Measurements from ENCODE around the gene CLIP4. TPM values are rescaled to one million over a fixed set of nuclear protein-coding genes. Genes with fewer than 3 reads are reported as not detected.

The CLIP4 gene
- total RNA-seq, 2 experiments from 2014 or later: not detected

DNA sequence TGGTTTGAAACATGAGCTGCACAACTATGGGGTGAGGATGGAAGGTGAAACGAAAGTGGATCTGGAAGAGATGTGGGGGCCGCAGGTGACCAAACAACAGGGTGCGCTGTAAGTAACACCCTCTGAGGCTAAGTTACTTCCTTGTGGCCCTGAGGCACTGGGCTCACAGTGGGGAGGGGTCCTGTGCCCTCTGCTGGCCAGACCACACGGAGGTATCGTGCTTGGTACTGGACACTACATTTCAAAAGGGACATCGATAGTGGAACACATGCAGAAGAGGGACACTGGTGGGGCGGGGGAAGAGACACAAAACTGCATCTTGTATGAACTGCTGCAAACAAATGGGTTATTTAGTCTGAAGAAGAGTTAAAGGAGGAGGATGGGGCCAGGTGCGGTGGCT lies 110.6 kb downstream of the CLIP4 start:
- Histone ChIP-seq H3K4me3 (ENCODE audit: low read depth, low read length, poor library complexity, severe bottlenecking) (no peak overlapping the region), H3K9me3 (ENCODE audit: low read length) (no peaks in the 10 kb centered on the region), H3K36me3 (ENCODE audit: insufficient read depth, low read length) (no peaks in the 10 kb centered on the region), H3K4me2 (ENCODE audit: low read length) (no peak overlapping the region), H3K4me1 (ENCODE audit: insufficient read depth, low read length, poor library complexity, severe bottlenecking) (no peaks in the 10 kb centered on the region), H3K79me2 (ENCODE audit: insufficient read depth, low read depth, low read length) (no peaks in the 10 kb centered on the region), H4K20me1 (ENCODE audit: insufficient read depth, low read length) (no peaks in the 10 kb centered on the region), H3K9me2 (ENCODE audit: insufficient read depth, low read length) (no peaks in the 10 kb centered on the region), H3K27ac (ENCODE audit: low read depth, low read length, poor library complexity, severe bottlenecking) (no peak overlapping the region), H2AFZ (ENCODE audit: low read length) (no peak overlapping the region)
- no peak for TF ChIP-seq EZH2phosphoT487 (IDR thresholded peaks at IDR 0.05; ENCODE audit: borderline replicate concordance, low read depth, low read length)
- TF ChIP-seq, protein P1, sequence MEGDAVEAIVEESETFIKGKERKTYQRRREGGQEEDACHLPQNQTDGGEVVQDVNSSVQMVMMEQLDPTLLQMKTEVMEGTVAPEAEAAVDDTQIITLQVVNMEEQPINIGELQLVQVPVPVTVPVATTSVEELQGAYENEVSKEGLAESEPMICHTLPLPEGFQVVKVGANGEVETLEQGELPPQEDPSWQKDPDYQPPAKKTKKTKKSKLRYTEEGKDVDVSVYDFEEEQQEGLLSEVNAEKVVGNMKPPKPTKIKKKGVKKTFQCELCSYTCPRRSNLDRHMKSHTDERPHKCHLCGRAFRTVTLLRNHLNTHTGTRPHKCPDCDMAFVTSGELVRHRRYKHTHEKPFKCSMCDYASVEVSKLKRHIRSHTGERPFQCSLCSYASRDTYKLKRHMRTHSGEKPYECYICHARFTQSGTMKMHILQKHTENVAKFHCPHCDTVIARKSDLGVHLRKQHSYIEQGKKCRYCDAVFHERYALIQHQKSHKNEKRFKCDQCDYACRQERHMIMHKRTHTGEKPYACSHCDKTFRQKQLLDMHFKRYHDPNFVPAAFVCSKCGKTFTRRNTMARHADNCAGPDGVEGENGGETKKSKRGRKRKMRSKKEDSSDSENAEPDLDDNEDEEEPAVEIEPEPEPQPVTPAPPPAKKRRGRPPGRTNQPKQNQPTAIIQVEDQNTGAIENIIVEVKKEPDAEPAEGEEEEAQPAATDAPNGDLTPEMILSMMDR (conservative IDR thresholded peaks at IDR 0.05; ENCODE audit: low read length): no peak
- no peak for DNase-seq (ENCODE audit: low spot score)
- POLR2A ChIA-PET: interaction anchor here (0.6 to 0.7 kb wide), 2 partner anchors 17 to 1749 kb away, joined by 3 read pairs; no protein-coding TSS in a partner anchor
- intact Hi-C loops (cut with micrococcal nuclease; ENCODE audit: unreplicated experiment): no loop called here
- BruUV-seq (replicated peaks): no TSS peak
- CTCF ChIA-PET (ENCODE audit: unreplicated experiment): no interaction called here

GRCh38 chr2:29226375-29226774 lies 111.2 kb downstream of the CLIP4 start:
- Histone ChIP-seq H3K4me3 (ENCODE audit: low read depth, low read length, poor library complexity, severe bottlenecking) (no peak overlapping the region), H3K4me1 (ENCODE audit: insufficient read depth, low read length, poor library complexity, severe bottlenecking) (no peaks in the 10 kb centered on the region), H3K36me3 (ENCODE audit: insufficient read depth, low read length) (no peaks in the 10 kb centered on the region), H4K20me1 (ENCODE audit: insufficient read depth, low read length) (no peaks in the 10 kb centered on the region), H3K4me2 (ENCODE audit: low read length) (no peak overlapping the region), H3K9me2 (ENCODE audit: insufficient read depth, low read length) (no peaks in the 10 kb centered on the region), H2AFZ (ENCODE audit: low read length) (no peak overlapping the region), H3K9me3 (ENCODE audit: low read length) (no peaks in the 10 kb centered on the region), H3K79me2 (ENCODE audit: insufficient read depth, low read depth, low read length) (no peaks in the 10 kb centered on the region), H3K27ac (ENCODE audit: low read depth, low read length, poor library complexity, severe bottlenecking) (no peak overlapping the region)
- intact Hi-C loops (cut with micrococcal nuclease; ENCODE audit: unreplicated experiment): no loop called here
- ChIA-PET POLR2A (no interaction called here), CTCF (ENCODE audit: unreplicated experiment) (no interaction called here)
- DNase-seq (ENCODE audit: low spot score): no peak
- BruUV-seq (replicated peaks): no TSS peak
- TF ChIP-seq, protein P1 (conservative IDR thresholded peaks at IDR 0.05; ENCODE audit: low read length): no peak
- TF ChIP-seq EZH2phosphoT487 (IDR thresholded peaks at IDR 0.05; ENCODE audit: borderline replicate concordance, low read depth, low read length): no peak

GRCh38 chr2:29226808-29227207 lies 111.6 kb downstream of the CLIP4 start:
- no peak for TF ChIP-seq EZH2phosphoT487 (IDR thresholded peaks at IDR 0.05; ENCODE audit: borderline replicate concordance, low read depth, low read length)
- TF ChIP-seq, protein P1 (conservative IDR thresholded peaks at IDR 0.05; ENCODE audit: low read length): no peak
- intact Hi-C loops (cut with micrococcal nuclease; ENCODE audit: unreplicated experiment): no loop called here
- no peak overlapping the region for H3K27ac ChIP-seq (ENCODE audit: low read depth, low read length, poor library complexity, severe bottlenecking)
- POLR2A ChIA-PET: no interaction called here
- no peaks in the 10 kb centered on the region for H3K79me2 ChIP-seq (ENCODE audit: insufficient read depth, low read depth, low read length)
- H4K20me1 ChIP-seq (ENCODE audit: insufficient read depth, low read length): no peaks in the 10 kb centered on the region
- CTCF ChIA-PET (ENCODE audit: unreplicated experiment): no interaction called here
- no peaks in the 10 kb centered on the region for H3K9me3 ChIP-seq (ENCODE audit: low read length)
- BruUV-seq (replicated peaks): no TSS peak
- no peak for DNase-seq (ENCODE audit: low spot score)
- H3K36me3 ChIP-seq (ENCODE audit: insufficient read depth, low read length): no peaks in the 10 kb centered on the region
- H2AFZ ChIP-seq (ENCODE audit: low read length): no peak overlapping the region
- H3K4me2 ChIP-seq (ENCODE audit: low read length): no peak overlapping the region
- H3K4me3 ChIP-seq (ENCODE audit: low read depth, low read length, poor library complexity, severe bottlenecking): no peak overlapping the region
- no peaks in the 10 kb centered on the region for H3K9me2 ChIP-seq (ENCODE audit: insufficient read depth, low read length)
- H3K4me1 ChIP-seq (ENCODE audit: insufficient read depth, low read length, poor library complexity, severe bottlenecking): no peaks in the 10 kb centered on the region

Measured in OCI-LY7 (cell line).